SK-N-SH treated with all-trans-retinoic acid at 6 μM for 48 hours (cell line): ENCODE results near the gene EVX2.
A peak's percentile ranks its signal among the peaks of the same experiment; 100 is the strongest.

Experiments
- ATAC-seq: fragments of 200-7000 bp; cut with Tn5 transposase; 3 replicates; pipeline ENCODE4 v1.9.1; 2020; ENCODE audit warnings: mild to moderate bottlenecking, moderate library complexity
- ARNTL ChIP-seq: fragments of 450-650 bp; formaldehyde crosslinking; IDR thresholded peaks from 2 replicates; pipeline ENCODE4 v1.5.0; 2020; ENCODE audit warnings: low read depth, mild to moderate bottlenecking, moderate library complexity, borderline replicate concordance
- BACH2 ChIP-seq: fragments of 250-450 bp; sonication (Bioruptor Pico); IDR thresholded peaks from 2 replicates; pipeline ENCODE4 v1.9.0; 2021; ENCODE audit warnings: mild to moderate bottlenecking, borderline replicate concordance
- CSDC2 ChIP-seq: fragments of 250-450 bp; sonication (Bioruptor Pico); IDR thresholded peaks from 2 replicates; pipeline ENCODE4 v1.5.0; 2020; ENCODE audit warnings: mild to moderate bottlenecking, moderate library complexity
- ESRRG ChIP-seq: fragments of 250-450 bp; sonication (Bioruptor Pico); IDR thresholded peaks from 2 replicates; pipeline ENCODE4 v1.6.1; 2021; ENCODE audit warnings: mild to moderate bottlenecking
- GLIS3 ChIP-seq: fragments of 250-450 bp; sonication (Bioruptor Pico); IDR thresholded peaks from 2 replicates; pipeline ENCODE4 v1.5.0; 2020; ENCODE audit warnings: mild to moderate bottlenecking, moderate library complexity
- ISL1 ChIP-seq: fragments of 250-450 bp; sonication (Bioruptor Pico); IDR thresholded peaks from 2 replicates; pipeline ENCODE4 v2.1.2; 2022; ENCODE audit warnings: mild to moderate bottlenecking, moderate library complexity
- OSR1 ChIP-seq: fragments of 250-450 bp; sonication (Bioruptor Pico); IDR thresholded peaks from 2 replicates; pipeline ENCODE4 v1.8.0; 2022; ENCODE audit warnings: moderate library complexity, mild to moderate bottlenecking, inconsistent platforms
- PPARA ChIP-seq: fragments of 250-450 bp; sonication (Bioruptor Pico); IDR thresholded peaks from 2 replicates; pipeline ENCODE4 v1.5.0; 2020; ENCODE audit warnings: mild to moderate bottlenecking, borderline replicate concordance
- RARB ChIP-seq: fragments of 250-450 bp; sonication (Bioruptor Pico); IDR thresholded peaks from 2 replicates; pipeline ENCODE4 v1.8.0; 2021; ENCODE audit warnings: mild to moderate bottlenecking, moderate library complexity
- SNAI2 ChIP-seq: fragments of 250-450 bp; sonication (Bioruptor Pico); IDR thresholded peaks from 2 replicates; pipeline ENCODE4 v1.5.0; 2020; ENCODE audit warnings: mild to moderate bottlenecking, moderate library complexity
- TCF4 ChIP-seq: fragments of 250-450 bp; sonication (Bioruptor Pico); IDR thresholded peaks from 2 replicates; pipeline ENCODE4 v1.8.0; 2021; ENCODE audit warnings: mild to moderate bottlenecking, moderate library complexity, borderline replicate concordance
- TOX ChIP-seq: fragments of 250-450 bp; sonication (Bioruptor Pico); IDR thresholded peaks from 2 replicates; pipeline ENCODE4 v1.8.0; 2021; ENCODE audit warnings: mild to moderate bottlenecking, moderate library complexity, borderline replicate concordance
- ZC3H10 ChIP-seq: fragments of 250-450 bp; sonication (Bioruptor Pico); IDR thresholded peaks from 2 replicates; pipeline ENCODE4 v1.5.1; 2021; ENCODE audit warnings: mild to moderate bottlenecking, moderate library complexity
- ZFP3 ChIP-seq: fragments of 250-450 bp; sonication (Bioruptor Pico); IDR thresholded peaks from 2 replicates; pipeline ENCODE4 v1.5.0; 2020; ENCODE audit warnings: mild to moderate bottlenecking, moderate library complexity
- ZFP30 ChIP-seq: fragments of 450-650 bp; formaldehyde crosslinking; IDR thresholded peaks from 2 replicates; pipeline ENCODE4 v1.5.0; 2022; ENCODE audit warnings: mild to moderate bottlenecking, moderate library complexity
- ZNF70 ChIP-seq: fragments of 450-650 bp; formaldehyde crosslinking; IDR thresholded peaks from 2 replicates; pipeline ENCODE4 v1.5.0; 2020; ENCODE audit warnings: mild to moderate bottlenecking, moderate library complexity
- ZNF8 ChIP-seq: fragments of 450-650 bp; formaldehyde crosslinking; IDR thresholded peaks from 2 replicates; pipeline ENCODE4 v1.5.0; 2020; ENCODE audit warnings: mild to moderate bottlenecking, moderate library complexity
- TF ChIP-seq, protein P1 (sequence below): fragments of 250-450 bp; sonication (Bioruptor Pico); IDR thresholded peaks from 2 replicates; pipeline ENCODE4 v1.5.0; 2020; ENCODE audit warnings: mild to moderate bottlenecking, moderate library complexity
- TF ChIP-seq, protein P2 (sequence below): fragments of 250-450 bp; sonication (Bioruptor Pico); IDR thresholded peaks from 2 replicates; pipeline ENCODE4 v1.5.1; 2020; ENCODE audit warnings: low read depth, mild to moderate bottlenecking, moderate library complexity
- TF ChIP-seq, protein P3 (sequence below): fragments of 250-450 bp; sonication (Bioruptor Pico); IDR thresholded peaks from 2 replicates; pipeline ENCODE4 v1.5.1; 2021; ENCODE audit warnings: mild to moderate bottlenecking, moderate library complexity
- TF ChIP-seq, protein P4 (sequence below): fragments of 250-450 bp; sonication (Bioruptor Pico); IDR thresholded peaks from 2 replicates; pipeline ENCODE4 v1.8.0; 2021; ENCODE audit warnings: low read depth, mild to moderate bottlenecking, moderate library complexity, borderline replicate concordance

The EVX2 gene

DNA sequence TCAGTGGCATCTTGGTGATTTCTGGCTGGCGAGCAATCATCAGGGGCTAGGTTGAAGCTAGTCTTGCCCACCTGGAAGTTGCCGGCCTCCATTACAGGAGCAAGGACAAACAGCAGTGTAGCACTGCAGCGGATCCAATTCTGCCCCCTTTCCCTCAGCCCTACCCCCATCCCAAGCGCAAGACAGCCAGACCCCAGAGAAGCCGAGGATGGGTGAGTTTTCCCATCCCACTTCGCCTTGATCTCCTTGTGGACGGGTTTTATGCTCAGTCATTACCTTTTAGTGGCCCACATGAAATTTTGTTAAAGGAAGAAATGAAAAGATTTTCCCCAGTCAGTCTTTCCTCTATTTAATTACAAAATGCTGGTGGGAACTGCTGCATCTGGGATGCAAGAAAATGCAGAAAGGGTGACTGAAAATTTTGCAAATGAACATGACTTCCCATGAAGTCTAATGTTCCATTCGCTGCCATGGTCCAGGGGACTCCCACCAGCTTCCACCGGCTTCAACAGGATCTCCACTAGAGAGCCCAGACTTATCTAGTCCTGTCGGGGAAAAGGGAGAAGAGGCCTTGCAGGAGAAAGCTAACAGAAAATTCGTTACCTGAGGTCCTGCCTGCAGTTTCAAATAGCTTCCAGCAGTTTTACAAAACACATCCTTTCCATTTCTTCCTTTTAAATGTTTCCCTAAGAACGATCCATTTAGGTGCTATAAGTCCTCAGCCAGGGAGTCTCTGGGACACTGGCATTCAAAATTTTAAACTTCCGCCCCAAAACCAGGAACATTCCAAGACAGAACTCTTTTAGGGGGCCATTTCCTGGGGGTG lies 36.8 kb upstream of the EVX2 start (continued):
- TF ChIP-seq ESRRG (no peak), TCF4 (CRISPR knock-in tag) (no peak), BACH2 (CRISPR knock-in tag) (no peak)

DNA sequence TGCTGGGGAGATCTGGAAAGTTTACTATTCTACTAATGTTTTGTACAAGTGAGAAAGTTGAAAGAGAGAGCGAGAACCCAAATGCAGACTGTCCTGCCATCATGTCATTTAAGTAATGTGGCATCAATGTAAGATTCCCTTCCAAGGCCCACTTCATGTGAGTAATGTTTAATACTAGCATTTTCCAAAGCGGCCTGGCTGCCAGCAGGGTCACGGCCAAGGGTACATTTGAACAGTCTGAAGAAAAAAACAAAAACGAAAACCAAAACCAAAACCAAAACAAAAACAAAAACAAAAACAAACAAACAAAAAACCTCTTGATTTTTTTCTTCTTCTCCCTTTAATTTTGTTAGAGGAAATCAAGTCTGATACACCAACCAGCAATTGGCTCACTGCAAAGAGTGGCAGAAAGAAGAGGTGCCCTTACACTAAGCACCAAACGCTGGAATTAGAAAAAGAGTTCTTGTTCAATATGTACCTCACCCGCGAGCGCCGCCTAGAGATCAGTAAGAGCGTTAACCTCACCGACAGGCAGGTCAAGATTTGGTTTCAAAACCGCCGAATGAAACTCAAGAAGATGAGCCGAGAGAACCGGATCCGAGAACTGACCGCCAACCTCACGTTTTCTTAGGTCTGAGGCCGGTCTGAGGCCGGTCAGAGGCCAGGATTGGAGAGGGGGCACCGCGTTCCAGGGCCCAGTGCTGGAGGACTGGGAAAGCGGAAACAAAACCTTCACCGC lies 35.0 kb upstream of the EVX2 start:
- TF ChIP-seq ZC3H10, result no peak
- no peak for ATAC-seq

DNA sequence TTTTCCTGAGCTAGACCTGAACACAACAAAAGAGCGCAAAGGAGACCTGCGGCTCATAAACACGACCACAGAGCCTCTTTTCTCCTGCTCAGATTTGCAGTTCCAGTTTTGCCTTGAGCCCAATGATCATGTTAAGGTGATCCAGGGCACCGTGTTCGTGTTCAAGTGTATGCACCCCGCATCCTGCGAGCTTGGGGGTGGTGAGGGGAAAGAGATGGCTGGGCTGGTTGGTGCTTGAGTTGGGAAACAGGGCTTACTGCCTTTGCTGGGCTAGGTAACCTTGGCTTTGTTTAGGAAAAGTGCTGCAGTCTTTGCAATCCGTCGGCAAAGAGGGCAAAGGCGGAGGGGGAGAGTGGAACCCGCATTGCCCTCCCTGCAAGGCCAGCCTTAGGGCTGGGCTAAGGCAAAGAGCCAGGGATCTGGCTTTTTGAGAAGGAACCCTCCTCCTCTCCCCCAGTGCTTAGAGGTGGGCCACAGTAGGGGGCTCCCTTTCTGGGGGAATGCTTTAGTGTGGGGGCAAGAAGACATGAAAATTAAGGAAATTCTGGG lies 34.1 kb upstream of the EVX2 start:
- TF ChIP-seq, protein P1, sequence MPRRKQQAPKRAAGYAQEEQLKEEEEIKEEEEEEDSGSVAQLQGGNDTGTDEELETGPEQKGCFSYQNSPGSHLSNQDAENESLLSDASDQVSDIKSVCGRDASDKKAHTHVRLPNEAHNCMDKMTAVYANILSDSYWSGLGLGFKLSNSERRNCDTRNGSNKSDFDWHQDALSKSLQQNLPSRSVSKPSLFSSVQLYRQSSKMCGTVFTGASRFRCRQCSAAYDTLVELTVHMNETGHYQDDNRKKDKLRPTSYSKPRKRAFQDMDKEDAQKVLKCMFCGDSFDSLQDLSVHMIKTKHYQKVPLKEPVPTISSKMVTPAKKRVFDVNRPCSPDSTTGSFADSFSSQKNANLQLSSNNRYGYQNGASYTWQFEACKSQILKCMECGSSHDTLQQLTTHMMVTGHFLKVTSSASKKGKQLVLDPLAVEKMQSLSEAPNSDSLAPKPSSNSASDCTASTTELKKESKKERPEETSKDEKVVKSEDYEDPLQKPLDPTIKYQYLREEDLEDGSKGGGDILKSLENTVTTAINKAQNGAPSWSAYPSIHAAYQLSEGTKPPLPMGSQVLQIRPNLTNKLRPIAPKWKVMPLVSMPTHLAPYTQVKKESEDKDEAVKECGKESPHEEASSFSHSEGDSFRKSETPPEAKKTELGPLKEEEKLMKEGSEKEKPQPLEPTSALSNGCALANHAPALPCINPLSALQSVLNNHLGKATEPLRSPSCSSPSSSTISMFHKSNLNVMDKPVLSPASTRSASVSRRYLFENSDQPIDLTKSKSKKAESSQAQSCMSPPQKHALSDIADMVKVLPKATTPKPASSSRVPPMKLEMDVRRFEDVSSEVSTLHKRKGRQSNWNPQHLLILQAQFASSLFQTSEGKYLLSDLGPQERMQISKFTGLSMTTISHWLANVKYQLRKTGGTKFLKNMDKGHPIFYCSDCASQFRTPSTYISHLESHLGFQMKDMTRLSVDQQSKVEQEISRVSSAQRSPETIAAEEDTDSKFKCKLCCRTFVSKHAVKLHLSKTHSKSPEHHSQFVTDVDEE, result no peak
- TF ChIP-seq ISL1 (CRISPR knock-in tag) (no peak), ZNF70 (CRISPR knock-in tag) (no peak), ZFP30 (CRISPR knock-in tag) (no peak), GLIS3 (CRISPR knock-in tag) (no peak), TOX (CRISPR knock-in tag) (no peak), OSR1 (CRISPR knock-in tag) (no peak), RARB (CRISPR knock-in tag) (no peak), CSDC2 (CRISPR knock-in tag) (no peak), TCF4 (CRISPR knock-in tag) (no peak), ZFP3 (no peak), ZNF8 (CRISPR knock-in tag) (no peak), PPARA (CRISPR knock-in tag) (no peak), ARNTL (CRISPR knock-in tag) (no peak), SNAI2 (CRISPR knock-in tag) (no peak)
- TF ChIP-seq, protein P2, sequence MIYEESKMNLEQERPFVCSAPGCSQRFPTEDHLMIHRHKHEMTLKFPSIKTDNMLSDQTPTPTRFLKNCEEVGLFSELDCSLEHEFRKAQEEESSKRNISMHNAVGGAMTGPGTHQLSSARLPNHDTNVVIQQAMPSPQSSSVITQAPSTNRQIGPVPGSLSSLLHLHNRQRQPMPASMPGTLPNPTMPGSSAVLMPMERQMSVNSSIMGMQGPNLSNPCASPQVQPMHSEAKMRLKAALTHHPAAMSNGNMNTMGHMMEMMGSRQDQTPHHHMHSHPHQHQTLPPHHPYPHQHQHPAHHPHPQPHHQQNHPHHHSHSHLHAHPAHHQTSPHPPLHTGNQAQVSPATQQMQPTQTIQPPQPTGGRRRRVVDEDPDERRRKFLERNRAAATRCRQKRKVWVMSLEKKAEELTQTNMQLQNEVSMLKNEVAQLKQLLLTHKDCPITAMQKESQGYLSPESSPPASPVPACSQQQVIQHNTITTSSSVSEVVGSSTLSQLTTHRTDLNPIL, result no peak
- TF ChIP-seq, protein P3, sequence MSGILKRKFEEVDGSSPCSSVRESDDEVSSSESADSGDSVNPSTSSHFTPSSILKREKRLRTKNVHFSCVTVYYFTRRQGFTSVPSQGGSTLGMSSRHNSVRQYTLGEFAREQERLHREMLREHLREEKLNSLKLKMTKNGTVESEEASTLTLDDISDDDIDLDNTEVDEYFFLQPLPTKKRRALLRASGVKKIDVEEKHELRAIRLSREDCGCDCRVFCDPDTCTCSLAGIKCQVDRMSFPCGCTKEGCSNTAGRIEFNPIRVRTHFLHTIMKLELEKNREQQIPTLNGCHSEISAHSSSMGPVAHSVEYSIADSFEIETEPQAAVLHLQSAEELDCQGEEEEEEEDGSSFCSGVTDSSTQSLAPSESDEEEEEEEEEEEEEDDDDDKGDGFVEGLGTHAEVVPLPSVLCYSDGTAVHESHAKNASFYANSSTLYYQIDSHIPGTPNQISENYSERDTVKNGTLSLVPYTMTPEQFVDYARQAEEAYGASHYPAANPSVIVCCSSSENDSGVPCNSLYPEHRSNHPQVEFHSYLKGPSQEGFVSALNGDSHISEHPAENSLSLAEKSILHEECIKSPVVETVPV (CRISPR knock-in tag), result no peak
- no peak for ATAC-seq

DNA sequence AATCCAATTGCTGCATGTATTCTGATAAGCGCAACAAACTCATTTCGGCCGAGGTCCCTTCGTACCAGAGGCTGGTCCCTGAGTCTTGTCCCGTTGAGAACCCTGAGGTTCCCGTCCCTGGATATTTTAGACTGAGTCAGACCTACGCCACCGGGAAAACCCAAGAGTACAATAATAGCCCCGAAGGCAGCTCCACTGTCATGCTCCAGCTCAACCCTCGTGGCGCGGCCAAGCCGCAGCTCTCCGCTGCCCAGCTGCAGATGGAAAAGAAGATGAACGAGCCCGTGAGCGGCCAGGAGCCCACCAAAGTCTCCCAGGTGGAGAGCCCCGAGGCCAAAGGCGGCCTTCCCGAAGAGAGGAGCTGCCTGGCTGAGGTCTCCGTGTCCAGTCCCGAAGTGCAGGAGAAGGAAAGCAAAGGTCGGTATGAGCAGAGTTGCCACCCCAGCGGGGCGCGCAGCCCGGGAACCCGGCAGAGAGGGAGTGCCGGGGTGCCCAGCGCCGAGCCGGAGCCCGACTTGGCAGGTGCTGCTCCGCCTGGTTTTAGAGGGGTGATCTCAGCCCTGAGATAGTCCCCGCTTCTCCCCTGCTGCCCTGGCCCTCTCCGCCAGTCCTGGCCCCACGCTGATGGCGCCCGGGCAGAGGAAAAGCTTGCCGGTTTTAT lies 33.5 kb upstream of the EVX2 start:
- no peak for TF ChIP-seq SNAI2 (CRISPR knock-in tag)
- TF ChIP-seq, protein P4, sequence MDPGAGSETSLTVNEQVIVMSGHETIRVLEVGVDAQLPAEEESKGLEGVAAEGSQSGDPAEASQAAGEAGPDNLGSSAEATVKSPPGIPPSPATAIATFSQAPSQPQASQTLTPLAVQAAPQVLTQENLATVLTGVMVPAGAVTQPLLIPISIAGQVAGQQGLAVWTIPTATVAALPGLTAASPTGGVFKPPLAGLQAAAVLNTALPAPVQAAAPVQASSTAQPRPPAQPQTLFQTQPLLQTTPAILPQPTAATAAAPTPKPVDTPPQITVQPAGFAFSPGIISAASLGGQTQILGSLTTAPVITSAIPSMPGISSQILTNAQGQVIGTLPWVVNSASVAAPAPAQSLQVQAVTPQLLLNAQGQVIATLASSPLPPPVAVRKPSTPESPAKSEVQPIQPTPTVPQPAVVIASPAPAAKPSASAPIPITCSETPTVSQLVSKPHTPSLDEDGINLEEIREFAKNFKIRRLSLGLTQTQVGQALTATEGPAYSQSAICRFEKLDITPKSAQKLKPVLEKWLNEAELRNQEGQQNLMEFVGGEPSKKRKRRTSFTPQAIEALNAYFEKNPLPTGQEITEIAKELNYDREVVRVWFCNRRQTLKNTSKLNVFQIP (CRISPR knock-in tag), result no peak
- TF ChIP-seq TCF4 (CRISPR knock-in tag), result no peak
- TF ChIP-seq ISL1 (CRISPR knock-in tag), result no peak
- TF ChIP-seq ZC3H10, result no peak
- no peak for TF ChIP-seq ZFP30 (CRISPR knock-in tag)
- ATAC-seq, result peak; percentile 10
